VCaP (cell line): ENCODE results near the gene GPR148.
"Not testable (repeated sequence)": the region's sequence is repeated elsewhere in the genome, so short reads cannot be mapped to it uniquely, and the experiment has no call there.

Source experiments
- H3K27ac ChIP-seq: fragments of 450-650 bp; 2 replicates; pipeline ENCODE4 v1.5.1; 2017
- CTCF ChIP-seq: fragments of 450-650 bp; conservative IDR thresholded peaks from 2 replicates; pipeline ENCODE4 v1.5.1; 2017; ENCODE audit warnings: mild to moderate bottlenecking, moderate library complexity

GPR148 gene

GRCh38 chr2:130727286-130727924 lies 1.5 kb upstream of the GPR148 start:
- TF ChIP-seq CTCF: peak; percentile 27

GRCh38 chr2:130728007-130728454 lies 839 bp upstream of the GPR148 start:
- no peak for TF ChIP-seq CTCF
- H3K27ac ChIP-seq: peak overlapping the region; percentile 82

More at GRCh38 chr2:130727286-130727924, 1.5 kb upstream of the GPR148 start:
- peak overlapping the region; percentile 82 for H3K27ac ChIP-seq

DNA sequence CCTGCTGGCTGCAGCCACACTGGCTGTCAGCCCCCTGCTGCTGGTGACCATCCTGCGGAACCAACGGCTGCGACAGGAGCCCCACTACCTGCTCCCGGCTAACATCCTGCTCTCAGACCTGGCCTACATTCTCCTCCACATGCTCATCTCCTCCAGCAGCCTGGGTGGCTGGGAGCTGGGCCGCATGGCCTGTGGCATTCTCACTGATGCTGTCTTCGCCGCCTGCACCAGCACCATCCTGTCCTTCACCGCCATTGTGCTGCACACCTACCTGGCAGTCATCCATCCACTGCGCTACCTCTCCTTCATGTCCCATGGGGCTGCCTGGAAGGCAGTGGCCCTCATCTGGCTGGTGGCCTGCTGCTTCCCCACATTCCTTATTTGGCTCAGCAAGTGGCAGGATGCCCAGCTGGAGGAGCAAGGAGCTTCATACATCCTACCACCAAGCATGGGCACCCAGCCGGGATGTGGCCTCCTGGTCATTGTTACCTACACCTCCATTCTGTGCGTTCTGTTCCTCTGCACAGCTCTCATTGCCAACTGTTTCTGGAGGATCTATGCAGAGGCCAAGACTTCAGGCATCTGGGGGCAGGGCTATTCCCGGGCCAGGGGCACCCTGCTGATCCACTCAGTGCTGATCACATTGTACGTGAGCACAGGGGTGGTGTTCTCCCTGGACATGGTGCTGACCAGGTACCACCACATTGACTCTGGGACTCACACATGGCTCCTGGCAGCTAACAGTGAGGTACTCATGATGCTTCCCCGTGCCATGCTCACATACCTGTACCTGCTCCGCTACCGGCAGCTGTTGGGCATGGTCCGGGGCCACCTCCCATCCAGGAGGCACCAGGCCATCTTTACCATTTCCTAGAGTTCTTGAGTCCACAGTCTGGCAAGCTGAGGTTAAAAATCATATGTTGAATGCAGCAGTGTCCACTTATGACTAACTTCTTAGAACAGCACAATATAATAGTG lies 741 bp downstream of the GPR148 start:
- H3K27ac ChIP-seq: no peak overlapping the region

DNA sequence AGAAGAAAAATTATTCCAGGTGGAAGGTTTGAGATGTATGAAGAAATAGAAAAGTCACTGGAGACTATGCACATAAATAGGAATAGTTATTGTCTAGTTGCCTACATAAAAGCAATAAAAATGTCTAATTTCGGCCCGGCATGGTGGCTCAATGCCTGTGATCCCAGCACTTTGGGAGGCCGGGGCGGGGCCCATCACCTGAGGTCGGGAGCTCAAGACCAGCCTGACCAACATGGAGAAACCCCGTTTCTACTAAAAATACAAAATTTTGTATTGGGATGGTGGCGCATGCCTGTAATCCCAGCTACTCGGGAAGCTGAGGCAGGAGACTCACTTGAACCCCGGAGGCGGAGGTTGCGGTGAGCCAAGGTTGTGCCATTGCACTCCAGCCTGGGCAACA lies 3.4 kb downstream of the GPR148 start:
- not testable (repeated sequence) for H3K27ac ChIP-seq

More for the DNA sequence above, 741 bp downstream of the GPR148 start:
- TF ChIP-seq CTCF: no peak

DNA sequence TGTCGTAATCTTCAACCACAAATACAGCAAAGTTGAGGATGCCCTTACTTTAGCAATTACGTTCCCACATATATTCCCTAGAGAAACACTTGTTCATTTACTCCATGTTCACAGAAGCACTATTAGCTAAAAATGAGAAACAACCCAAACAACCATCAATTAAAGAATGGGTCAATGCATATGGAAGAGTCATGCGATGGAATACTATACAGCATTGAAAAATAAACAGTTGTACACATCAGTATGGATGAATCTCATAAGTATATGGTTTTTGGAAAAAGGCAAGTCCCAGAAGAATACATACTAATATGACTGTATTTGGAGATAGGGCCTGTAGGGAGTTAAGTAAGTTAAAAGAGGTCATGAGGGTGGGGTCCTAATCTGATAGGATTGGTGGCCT lies 6.3 kb downstream of the GPR148 start:
- no peak for TF ChIP-seq CTCF
- no peak overlapping the region for H3K27ac ChIP-seq

- no peak for TF ChIP-seq CTCF
Observed at GRCh38 chr2:130736487-130736886, 7.6 kb downstream of the GPR148 start.

DNA sequence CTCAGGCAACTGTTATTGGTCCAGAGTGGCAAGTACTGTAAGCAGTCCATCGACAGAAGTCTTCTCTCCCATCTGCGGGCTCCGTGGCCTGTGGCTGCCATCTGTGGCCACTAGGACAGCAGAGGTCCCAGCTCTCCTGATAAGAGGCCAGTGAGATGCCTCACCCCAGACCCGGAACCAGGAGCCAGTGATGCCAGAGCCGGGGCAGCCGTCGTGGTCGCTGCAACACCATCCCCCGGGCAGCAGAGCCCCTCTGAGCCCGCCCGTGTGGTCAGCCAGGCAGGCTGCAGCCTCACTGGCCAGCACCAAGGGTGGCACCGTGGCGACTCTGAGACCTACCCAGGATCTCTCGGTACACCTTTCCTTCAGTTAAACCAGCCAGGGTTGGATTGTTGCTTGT lies 8.7 kb downstream of the GPR148 start:
- no peak overlapping the region for H3K27ac ChIP-seq
- no peak for TF ChIP-seq CTCF

More at GRCh38 chr2:130736487-130736886, 7.6 kb downstream of the GPR148 start:
- H3K27ac ChIP-seq: no peak overlapping the region
